NCI-H187 (cell line): Measurements from ENCODE around the gene LOXL1.
"Not testable (repeated sequence)": the region's sequence is repeated elsewhere in the genome, so short reads cannot be mapped to it uniquely, and the experiment has no call there.

Experiments used
- DNase-seq, 2 experiments: peaks; one replicate each; lab custom pipeline; 2025; lab: John Stamatoyannopoulos, UW

LOXL1 gene

GRCh38 chr15:73922186-73923151, 3.8 kb upstream of the LOXL1 start:
- peak in 1 of 2 experiments; percentile 2 for DNase-seq

GRCh38 chr15:73923156-73923487, 3.1 kb upstream of the LOXL1 start:
- DNase-seq, result no peak

GRCh38 chr15:73923488-73924164, 2.6 kb upstream of the LOXL1 start:
- no peak for DNase-seq

- no peak for DNase-seq
Measured at GRCh38 chr15:73924171-73924921, 1.9 kb upstream of the LOXL1 start.

GRCh38 chr15:73925848-73926218, 429 bp upstream of the LOXL1 start:
- DNase-seq, result no peak

- DNase-seq, result no peak
Measured at GRCh38 chr15:73927003-73927475, 777 bp downstream of the LOXL1 start.

- DNase-seq, result peak; percentile 32 to 37
Measured at GRCh38 chr15:73927476-73928240, 1.4 kb downstream of the LOXL1 start.

- no peak for DNase-seq
Measured at GRCh38 chr15:73928241-73928579, 1.9 kb downstream of the LOXL1 start.

GRCh38 chr15:73928971-73929627, 2.8 kb downstream of the LOXL1 start:
- no peak for DNase-seq

GRCh38 chr15:73930371-73930770, 4.1 kb downstream of the LOXL1 start:
- no peak for DNase-seq

GRCh38 chr15:73930790-73931281, 4.6 kb downstream of the LOXL1 start:
- DNase-seq, result no peak

GRCh38 chr15:73931441-73931840, 5.2 kb downstream of the LOXL1 start:
- DNase-seq, result no peak

- DNase-seq, result no peak
Measured at GRCh38 chr15:73932381-73933191, 6.3 kb downstream of the LOXL1 start.

GRCh38 chr15:73934281-73934680, 8.0 kb downstream of the LOXL1 start:
- no peak for DNase-seq

GRCh38 chr15:73935547-73935946, 9.3 kb downstream of the LOXL1 start:
- DNase-seq, result no peak

GRCh38 chr15:73936181-73936580, 9.9 kb downstream of the LOXL1 start:
- no peak for DNase-seq

- no peak for DNase-seq
Measured at GRCh38 chr15:73936588-73937290, 10.5 kb downstream of the LOXL1 start.

GRCh38 chr15:73937296-73937695, 11.0 kb downstream of the LOXL1 start:
- no peak for DNase-seq

GRCh38 chr15:73937726-73938125, 11.5 kb downstream of the LOXL1 start:
- DNase-seq, result no peak

- DNase-seq, result not testable (repeated sequence)
Measured at GRCh38 chr15:73938516-73938915, 12.3 kb downstream of the LOXL1 start.
